Left renal pelvis (tissue), 4 donors: Measurements from ENCODE around the gene PARD3B. TPM values are rescaled to one million over a fixed set of nuclear protein-coding genes. Genes with fewer than 3 reads are reported as not detected.

Experiments used
- DNase-seq, 4 donors: peaks; one replicate each; pipeline ENCODE4 v3.0.0-alpha.2; 2013; ENCODE audit warnings: low read depth in 4 of 4, low spot score in 3 of 4
- polyA plus RNA-seq, 4 donors: library from polyadenylated mRNA; unstranded; fragments of 120-200 nt; gene quantifications; one replicate each; pipeline ENCODE4 v1.2.1, GENCODE V29; 2013; ENCODE audit not compliant: insufficient read length in 4 of 4

The PARD3B gene
- polyA plus RNA-seq, 4 donors = 22.6 to 39.0 (median 35.4) TPM

DNA sequence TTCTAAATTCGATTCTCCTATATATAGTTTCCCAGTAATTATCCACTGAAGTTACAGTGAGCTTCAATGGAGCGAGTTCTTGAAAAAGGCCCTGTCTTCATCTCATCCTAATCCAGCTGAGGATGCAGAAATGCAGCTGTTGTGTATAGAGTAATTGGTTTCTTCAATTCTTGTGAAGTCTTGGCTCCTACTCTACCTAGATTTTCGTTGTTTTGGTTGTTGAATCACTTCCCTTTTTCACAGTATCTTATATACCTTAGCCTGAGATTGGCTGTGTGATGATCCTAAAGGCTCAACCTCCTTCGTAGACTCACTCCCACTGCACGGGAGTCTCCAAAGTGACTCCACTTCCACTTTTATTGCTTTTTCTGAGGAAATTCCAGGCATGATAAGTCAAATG, 280.4 kb downstream of the PARD3B start:
- no peak for DNase-seq

DNA sequence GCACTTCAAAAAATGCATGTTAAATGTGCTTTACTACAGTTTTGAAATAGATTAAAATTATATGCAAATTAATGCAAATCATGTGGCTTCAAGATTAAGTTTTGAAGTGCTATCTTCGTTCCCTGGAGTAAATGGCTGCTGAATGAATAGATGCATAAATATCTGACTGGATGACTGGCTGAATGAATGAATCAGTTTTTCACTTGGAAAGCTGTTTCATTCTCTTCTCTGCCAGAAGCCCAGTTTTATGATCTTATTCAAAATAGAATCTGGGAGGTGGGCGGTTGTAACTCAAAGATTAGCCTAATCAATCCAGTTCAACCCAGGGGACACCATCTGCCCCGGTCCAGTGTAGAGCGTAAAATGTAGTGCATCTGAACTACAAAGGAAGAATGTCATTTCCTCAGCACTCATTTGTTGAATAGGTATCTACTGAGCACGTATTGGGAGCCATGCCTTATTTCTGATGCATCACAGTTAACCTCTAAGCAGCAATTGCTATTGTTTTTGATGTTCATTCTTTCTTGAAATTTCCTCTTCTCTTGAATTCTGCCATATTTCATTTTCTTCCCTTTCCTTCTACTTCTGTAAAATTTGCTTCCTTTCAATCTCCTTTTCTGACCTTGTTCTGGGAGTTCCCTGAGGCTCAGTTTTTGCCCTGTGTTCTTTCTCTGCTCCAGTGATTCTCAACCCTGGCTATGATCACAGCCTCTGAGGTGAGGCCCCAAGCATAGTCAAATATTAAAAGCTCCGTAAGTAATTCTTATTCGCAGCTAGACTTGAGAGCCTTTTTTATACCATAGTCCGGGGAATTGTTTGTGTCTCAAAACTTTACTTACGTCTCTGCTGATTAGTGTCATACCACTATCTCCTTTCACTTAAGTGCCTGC, 282.7 kb downstream of the PARD3B start:
- DNase-seq = peak; percentile 14 to 36 (median 22)

DNA sequence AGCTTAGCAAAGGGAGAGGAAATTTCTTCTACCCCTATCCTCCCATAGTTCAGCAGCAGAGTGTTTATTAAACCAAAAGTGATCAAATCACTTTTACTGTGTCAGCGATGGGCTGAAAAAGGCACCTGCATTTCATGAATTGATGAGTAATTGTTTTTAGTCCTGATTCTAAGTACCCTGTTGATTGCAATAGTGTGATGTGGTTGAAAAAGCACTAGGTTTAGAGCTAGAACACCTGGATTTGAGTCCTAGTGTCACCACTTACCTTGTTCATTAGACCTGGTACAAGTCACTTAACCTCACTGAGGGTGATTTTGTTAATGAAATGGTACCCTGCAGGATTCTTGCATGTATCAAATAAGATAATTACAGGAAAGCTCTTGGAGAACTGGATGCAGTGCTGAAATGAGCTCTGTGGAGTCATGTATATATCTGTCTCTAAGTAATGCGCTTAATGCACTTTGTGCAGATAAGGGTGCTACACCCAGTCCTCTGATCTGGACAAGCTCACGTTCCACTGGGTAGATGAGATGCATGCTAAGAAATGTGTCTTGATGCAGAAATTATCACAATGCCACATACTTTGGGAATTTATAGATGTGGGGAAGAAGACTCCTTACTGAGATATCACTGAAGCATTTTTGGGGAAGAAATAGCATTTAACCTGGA, 289.6 kb downstream of the PARD3B start:
- DNase-seq = no peak

DNA sequence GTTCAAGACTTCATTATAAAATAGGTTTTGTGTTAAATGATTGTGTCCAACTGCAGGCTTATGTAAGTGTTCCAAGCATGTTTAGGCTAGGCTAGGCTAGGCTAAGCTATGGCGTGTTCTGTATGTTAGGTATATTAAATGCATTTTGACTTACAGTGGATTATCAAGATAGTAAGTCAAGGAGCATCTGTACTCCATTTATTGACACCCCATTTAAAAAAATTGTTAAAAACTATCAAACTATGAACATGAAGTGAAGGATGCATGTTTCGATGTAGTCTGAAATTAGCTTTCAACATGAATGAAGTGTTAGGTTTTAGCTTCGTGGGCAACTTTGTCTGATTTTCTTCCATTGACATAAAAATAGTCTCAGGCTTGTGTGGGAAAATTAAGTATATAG, 290.5 kb downstream of the PARD3B start:
- no peak for DNase-seq

DNA sequence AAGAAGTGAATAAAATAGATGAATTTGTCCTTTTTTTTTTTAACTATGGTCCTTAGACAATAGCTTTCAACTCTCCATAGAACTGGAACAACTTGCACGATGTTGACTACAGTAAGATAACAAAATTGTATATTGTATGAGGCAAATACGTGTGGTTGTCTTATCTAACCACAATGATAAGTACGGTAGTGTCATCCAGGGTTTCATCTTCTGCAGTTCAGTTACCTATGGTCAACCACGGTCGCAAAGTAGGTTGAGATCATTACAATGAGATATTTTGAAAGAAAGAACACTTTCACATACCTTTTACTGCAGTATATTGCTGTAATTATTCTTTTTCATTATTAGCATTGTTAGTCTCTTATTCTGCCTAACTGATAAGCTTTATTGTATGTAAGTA, 295.2 kb downstream of the PARD3B start:
- DNase-seq = no peak

DNA sequence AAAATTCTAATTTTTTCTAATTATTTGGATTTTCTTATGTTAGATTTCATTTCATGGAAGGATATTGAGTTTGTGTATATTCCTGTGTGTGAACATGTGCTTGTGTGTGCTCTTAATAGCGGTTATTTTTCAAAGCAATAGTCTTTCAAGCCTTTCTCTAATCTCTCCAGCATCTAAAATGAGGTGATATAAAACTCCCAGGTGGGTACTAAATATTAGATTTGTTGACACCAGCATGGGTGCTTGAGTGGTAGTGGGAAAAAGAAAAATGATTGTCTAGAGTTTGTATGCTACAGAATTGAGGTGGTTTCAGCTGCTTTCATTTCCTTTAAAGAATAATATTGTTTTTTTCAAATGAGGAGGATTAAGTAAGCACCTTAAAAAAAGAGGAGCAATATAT, 296.8 kb downstream of the PARD3B start:
- no peak for DNase-seq

DNA sequence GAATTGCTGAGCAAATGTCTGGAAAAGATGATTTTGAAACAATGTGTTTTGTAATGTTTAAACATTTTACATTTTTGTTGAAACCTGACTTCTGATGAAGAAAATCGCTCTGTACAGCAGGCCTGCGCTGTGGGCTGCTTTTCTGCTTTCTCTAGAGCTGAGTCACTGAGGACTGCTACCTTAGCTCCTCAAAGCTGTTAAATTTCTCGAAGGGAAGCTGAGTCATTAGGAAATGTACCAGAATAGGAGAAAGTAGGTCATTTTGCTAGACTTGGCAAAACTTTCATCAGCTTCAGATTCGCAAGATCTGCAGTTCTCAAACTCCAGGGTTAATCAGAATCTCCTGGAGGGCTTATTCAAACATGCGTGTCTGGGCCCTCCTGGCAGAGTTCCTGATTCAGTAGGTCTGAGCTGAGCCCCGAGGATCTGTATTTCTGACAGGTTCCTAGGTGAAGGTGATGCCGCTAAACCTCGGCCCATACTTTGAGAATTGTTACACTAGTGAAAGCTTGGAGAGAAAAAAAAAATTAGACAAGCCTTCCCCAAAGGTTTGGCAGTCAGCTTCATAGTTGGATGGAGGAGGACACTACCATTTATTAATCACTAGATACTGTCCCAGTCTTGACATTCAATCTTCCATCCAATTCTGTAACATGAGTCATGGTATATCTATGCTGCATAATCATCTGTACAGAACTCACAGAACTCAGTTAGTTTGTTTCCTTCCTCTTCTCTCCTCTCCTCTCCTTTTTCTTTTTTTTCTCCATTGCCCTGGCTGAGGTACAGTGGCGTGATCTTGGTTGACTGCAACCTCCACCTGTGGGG, 297.6 kb downstream of the PARD3B start:
- no peak for DNase-seq

DNA sequence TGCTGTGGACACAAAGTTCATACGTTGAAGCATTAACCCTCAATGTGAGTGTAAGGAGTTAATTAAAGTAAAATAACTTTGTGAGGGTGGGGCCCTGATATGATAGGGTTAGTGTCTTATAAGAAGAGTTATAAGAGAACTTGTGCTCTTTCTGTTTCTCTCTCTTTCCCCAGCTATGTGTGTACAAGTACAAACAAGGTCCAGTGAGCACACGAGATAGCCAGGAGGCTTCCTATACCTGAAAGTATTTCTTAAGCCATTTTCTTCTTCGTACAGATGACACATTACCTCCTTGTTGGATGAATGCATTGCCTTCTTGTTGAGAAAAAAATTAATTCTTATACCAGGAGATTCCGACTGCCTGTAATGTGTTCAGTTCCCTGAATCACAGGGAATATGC, 301.2 kb downstream of the PARD3B start:
- no peak for DNase-seq

DNA sequence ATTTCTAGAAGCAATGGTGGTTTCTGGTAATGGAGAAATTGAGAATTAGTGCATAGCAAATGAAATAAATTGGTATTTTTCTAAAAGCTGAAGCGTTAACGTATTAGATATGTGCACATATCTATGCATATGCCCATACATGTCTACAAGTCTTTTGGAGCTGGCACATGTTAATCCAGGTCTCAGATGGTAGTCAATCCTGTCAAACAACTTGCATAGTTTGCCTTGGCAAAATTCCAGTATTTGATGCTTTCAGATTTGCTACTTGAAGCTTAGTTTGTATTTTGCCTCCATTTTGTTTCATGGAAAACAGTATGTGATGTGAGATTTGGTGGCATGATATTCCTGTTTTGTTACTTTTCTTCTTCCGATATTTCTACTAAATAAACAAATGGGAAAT, 304.6 kb downstream of the PARD3B start:
- peak in 2 of 4 donors; percentile 20 to 22 for DNase-seq

DNA sequence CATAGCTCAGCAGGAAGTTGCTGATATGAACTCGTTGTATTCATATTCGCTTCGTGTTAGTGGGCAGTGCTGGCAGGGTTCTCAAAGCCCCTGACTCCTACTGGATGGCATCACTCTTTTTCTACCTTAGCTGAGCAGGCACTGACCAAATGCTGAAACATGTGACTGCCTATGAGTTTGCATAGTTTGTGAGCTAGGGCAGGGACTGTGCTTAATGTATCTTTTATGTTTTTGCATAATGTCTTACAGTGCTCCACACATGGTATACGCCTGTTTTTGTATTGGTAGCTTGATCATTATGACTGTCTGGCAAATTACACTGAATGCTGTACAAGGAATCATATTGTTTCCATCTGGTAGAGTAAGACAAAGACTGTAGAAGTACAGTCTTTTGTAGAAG, 305.3 kb downstream of the PARD3B start:
- no peak for DNase-seq

DNA sequence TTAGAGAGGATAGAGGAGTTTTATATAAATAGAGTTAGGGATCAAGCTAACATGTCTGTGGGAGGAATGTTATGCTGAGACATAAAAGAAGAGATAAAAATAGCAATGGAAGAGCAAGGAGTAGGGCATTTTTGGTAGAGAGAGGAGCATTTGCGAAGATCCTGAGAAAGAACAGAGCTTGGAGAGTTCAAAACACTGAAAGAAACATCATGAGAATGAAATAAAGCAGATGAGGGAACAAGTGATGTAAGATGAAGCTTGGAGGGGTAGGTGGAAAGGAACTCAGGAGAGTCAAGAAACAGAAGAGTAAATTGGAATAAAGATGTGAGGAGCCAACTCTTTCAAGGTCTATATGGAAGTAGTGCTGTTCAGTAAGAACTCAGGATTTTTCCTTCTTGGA, 308.6 kb downstream of the PARD3B start:
- DNase-seq = no peak

DNA sequence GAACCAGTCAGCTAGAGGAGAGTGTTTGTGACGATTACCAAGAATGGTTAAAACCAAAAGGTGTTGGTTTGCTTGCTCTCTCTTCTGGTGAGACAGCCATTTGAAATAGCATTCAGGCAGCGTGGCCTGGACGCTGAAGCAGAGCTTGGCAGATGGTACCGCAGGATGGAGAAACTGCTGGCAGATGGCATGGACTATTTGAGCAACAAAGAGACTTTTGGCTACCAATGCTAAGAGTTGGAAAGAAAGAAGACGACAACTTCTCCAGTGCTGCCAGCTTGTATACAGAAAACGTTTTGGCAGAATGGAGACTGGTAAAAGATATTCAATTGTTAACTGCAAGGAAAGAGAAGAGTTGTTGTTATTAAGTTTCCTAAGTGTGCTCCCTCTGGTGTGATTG, 315.0 kb downstream of the PARD3B start:
- no peak for DNase-seq

DNA sequence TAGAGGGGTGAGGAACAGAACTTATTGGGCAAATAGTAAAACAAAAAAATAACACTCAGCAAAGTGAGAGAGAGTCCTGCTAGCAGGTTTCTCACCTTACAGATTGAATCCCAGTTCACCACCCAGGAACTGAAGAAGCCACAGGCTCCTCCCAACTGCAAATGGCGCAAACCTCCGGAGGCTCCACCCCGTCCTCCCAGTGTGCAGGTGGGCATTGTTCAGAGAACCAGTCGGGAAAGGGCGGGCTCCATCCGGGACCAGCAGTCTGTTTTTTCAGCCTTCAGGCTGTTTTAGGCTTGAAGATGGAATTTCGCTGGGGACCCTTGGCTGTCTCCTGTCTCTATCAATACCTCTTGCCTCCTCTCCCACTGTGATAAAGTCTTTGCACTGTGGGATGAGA, 317.5 kb downstream of the PARD3B start:
- DNase-seq = no peak

DNA sequence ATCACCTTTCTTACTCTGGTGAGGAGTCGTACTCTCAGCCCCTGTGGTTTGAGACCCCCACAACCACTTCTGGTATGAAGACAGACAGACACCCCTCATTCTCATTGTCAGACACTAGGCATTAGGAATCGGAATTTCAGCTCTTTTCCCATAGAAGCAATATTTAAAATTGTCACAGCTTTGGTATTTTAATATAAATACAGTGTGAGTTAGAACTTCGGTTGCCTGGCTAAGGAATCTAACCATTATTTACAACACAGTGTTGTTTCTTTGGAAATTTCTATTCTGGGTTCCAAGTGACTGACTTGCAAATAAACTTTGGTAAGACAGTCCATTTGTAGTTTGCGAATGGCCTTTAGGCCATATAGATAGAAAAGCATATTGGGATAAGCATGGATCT, 318.1 kb downstream of the PARD3B start:
- no peak for DNase-seq

DNA sequence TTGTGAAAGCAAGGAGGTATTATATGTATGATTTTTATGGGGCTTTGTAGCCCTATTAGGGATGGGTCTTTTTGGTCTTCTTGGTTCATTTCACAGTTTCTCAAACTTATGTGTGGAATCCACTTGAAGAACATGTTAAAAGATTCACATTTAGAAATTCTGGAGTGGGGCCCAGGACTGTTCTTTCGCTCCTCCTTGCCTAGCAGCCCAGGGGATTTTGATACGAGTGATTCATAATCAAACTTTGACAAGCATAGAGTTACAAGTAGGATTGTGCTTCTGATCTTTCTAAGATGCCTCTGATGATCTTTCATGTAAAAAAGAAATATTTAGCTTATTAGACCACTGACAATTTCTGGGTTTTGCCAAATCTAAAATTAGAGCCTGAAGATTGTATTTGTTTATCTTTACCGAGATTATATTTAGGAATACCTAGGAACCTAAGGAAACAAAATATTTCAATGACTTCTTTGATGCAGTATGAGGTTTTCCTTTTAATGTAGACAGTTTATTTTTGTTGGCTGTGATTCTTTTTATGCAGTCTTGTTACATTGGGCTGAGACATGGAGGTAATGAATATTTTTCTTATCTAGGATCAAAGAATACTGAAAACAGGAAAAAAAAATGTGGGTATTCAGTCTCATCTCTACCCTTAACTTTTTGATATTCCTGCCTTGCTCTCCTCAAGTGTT, 324.0 kb downstream of the PARD3B start:
- no peak for DNase-seq

DNA sequence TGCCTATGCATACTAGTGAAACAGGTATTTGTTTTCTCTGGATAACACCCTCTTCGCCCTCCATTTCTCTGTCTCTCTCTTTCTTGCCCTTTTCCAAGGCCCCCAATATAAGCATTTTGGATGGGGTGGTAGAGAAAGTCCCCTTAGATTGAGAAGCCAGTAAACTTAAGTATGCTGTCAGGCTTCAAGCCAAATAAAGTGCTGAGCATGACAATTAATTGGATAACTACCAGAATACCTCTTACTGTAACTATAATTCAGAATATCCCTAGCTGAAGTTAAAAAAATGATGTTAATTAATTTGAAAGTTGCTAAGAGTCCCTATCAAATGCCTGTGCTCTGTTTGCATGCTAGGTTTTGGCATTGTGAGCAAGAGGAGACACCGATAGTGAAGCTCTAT, 324.8 kb downstream of the PARD3B start:
- no peak for DNase-seq

DNA sequence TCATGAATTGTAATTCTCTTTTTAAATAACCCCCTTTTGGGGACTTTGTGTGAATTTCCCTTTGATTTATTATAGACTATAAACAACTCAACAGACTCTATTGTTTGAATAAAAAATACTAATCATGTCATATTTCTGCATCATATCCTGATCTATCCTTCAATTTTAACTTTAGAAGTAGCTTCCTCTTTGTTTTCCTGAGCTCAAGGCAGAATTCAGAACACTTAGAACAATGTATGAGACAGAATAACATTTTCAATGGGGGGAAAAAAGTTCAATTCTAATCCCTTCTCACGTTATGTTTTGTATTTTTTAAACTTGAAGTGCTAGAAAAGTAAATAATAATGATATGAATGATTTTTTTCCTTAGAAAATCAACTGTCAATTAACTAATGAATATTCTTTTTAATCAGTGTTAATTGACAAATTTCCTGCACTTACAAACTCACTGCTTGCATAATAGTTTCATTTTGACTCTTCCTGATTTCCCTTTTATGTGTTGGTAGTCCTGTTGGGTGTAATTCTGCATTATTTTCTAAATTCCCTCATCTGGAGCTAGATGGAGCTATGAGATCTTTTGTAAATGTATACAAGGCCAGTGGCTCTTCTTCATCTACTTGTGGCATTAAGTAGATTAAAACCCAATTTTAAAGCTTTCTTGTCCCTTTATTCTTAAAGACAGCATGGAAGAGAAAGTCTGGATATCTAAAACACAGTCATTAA, 326.1 kb downstream of the PARD3B start:
- peak in 3 of 4 donors; percentile 24 to 32 (median 26) for DNase-seq

DNA sequence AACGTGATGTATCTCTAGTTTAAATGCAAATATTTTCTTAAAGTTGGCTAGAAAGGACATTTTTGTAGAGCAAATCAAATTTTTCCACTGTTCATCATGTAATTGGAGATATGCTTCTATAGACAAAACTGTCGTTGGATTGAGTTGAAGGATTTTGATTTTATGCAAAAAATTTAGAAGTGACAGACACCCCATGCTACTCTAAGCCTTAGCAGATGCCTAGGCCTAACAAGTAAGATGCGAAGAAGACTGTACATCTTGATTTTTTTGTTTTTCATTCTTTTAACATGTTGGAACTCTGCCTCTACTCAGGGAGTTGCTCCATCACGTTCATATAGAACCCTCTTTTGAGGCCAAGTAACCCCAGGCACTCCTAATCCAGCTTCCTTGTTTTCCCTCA, 331.0 kb downstream of the PARD3B start:
- DNase-seq = no peak

DNA sequence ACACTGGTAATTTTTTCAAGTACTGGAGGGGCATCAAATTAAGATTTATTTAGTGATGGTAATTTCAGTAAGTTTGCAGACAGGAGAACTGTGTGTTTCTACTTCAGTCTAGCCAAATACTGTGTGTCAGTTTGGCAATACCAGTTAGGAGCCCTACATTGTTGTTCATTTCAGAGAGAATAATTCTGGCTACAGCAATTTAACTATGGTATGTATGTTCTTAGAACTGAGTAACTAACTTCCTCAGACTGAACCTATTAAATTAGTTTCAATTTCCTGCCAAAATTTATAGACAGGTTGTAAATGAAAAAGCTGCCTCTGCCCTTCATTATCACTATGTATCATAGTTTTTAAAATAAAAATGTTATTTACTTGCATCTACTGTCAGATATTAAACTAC, 332.4 kb downstream of the PARD3B start:
- DNase-seq = no peak

DNA sequence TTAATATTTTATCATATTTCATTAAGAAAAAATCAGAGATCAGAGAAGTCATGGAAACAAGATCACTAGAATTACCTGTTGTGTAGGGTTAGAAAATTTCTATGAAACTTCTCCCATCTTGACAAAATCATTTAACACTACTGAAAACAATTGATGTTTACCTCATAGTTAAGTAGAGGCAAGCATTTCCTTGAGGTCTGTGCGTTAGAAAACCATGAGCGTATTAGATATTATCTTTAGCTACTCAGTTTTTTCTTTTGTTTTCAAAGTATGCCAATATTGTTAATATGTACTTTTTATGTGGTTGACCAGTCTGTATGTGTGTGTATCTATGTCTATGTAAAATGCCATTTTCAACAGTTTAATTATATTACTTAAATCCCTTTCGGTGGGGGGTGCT, 335.7 kb downstream of the PARD3B start:
- no peak for DNase-seq
